Measurements from ENCODE around the gene LIG4. TPM values are rescaled to one million over a fixed set of nuclear protein-coding genes. Genes with fewer than 3 reads are reported as not detected.
A peak's percentile ranks its signal among the peaks of the same experiment; 100 is the strongest.

LIG4 gene
- total RNA-seq, 2 experiments from 2014 or later = 10.7 to 11.4 TPM

- H3K4me1 Mint-ChIP-seq = no peaks in the 10 kb centered on the region
- no peaks in the 10 kb centered on the region for H3K36me3 Mint-ChIP-seq
- peak; percentile 50 for DNase-seq
- no peak overlapping the region for H3K27ac Mint-ChIP-seq
- no peak for ATAC-seq (ENCODE audit: low read depth)
- peaks cover 3% of the 10 kb centered on the region for H3K9me3 Mint-ChIP-seq
- no peak overlapping the region for H3K4me3 Mint-ChIP-seq
- peaks cover 8% of the 10 kb centered on the region for H3K27me3 Mint-ChIP-seq
- POLR2A ChIA-PET = no interaction called here
Observed at GRCh38 chr13:108176685-108177274, 38.6 kb downstream of the LIG4 start.

GRCh38 chr13:108168929-108169328, 46.4 kb downstream of the LIG4 start:
- peaks cover 5% of the 10 kb centered on the region for H3K36me3 Mint-ChIP-seq
- peaks cover 17% of the 10 kb centered on the region for H3K27me3 Mint-ChIP-seq
- no peaks in the 10 kb centered on the region for H3K4me1 Mint-ChIP-seq
- POLR2A ChIA-PET = no interaction called here
- ATAC-seq (ENCODE audit: low read depth) = no peak
- no peak for DNase-seq
- H3K9me3 Mint-ChIP-seq = peaks cover 10% of the 10 kb centered on the region
- H3K4me3 Mint-ChIP-seq = no peak overlapping the region
- no peak overlapping the region for H3K27ac Mint-ChIP-seq

- DNase-seq (no peak), ATAC-seq (ENCODE audit: low read depth) (no peak)
- peaks cover under 1% of the 10 kb centered on the region for H3K9me3 Mint-ChIP-seq
- POLR2A ChIA-PET = no interaction called here
- no peaks in the 10 kb centered on the region for H3K4me1 Mint-ChIP-seq
- H3K4me3 Mint-ChIP-seq = no peak overlapping the region
- H3K36me3 Mint-ChIP-seq = no peaks in the 10 kb centered on the region
- H3K27me3 Mint-ChIP-seq = peaks cover 6% of the 10 kb centered on the region
- H3K27ac Mint-ChIP-seq = no peak overlapping the region
Observed at GRCh38 chr13:108166078-108166477, 49.3 kb downstream of the LIG4 start.

GRCh38 chr13:108158746-108159145, 56.6 kb downstream of the LIG4 start:
- POLR2A ChIA-PET = no interaction called here
- Mint-ChIP-seq H3K27ac (no peak overlapping the region), H3K36me3 (no peaks in the 10 kb centered on the region), H3K4me3 (no peak overlapping the region), H3K4me1 (no peaks in the 10 kb centered on the region), H3K9me3 (no peaks in the 10 kb centered on the region), H3K27me3 (no peaks in the 10 kb centered on the region)
- no peak for ATAC-seq (ENCODE audit: low read depth)
- DNase-seq = no peak

Other genes starting within 250 kb of the LIG4 start
- gene ABHD13, start 2.9 kb upstream of the LIG4 start, total RNA-seq = 10 to 100 TPM; 10.1 to 11.5 TPM
- 10 to 100 TPM; 11.5 to 11.8 TPM for gene TNFSF13B, start 54.2 kb upstream of the LIG4 start, total RNA-seq

Data from activated naive CD8-positive, alpha-beta T cell treated with anti-CD3 and anti-CD28 coated beads, Interleukin-2, amount 10 ng/mL, durations not matched to agents 7 days and 5 days (primary cell).